Endothelial cell of umbilical vein (primary cell): ENCODE measurements around the gene ERLEC1. TPM values are rescaled to one million over a fixed set of nuclear protein-coding genes. Genes with fewer than 3 reads are reported as not detected.

Experiments
- BruUV-seq: library from RNA; stranded (reverse); fragments of 400-500 nt; replicated peaks from 2 replicates; lab custom pipeline; 2021; lab: Mats Ljungman, UMichigan
- CTCF ChIA-PET: fragments of 300-600, 350-600 bp; sonication (Branson Sonifier 250); formaldehyde crosslinking; loops from one replicate; lab custom pipeline; 2021; ENCODE audit warnings: antibody characterized with exemption, inconsistent platforms; lab: Charles Lee
- POLR2A ChIA-PET: fragments of 300-600, 350-600 bp; sonication (Branson Sonifier 250); formaldehyde crosslinking; loops from one replicate; lab custom pipeline; 2021; ENCODE audit warnings: antibody characterized with exemption, inconsistent platforms; lab: Charles Lee
- DNase-seq: peaks from one replicate; pipeline ENCODE4 v3.0.0-alpha.2; 2011; ENCODE audit warnings: low read depth, low spot score
- FAIRE-seq: peaks from 2 replicates; lab custom pipeline; 2011; peaks lifted over from hg19 to GRCh38; lab: Jason Lieb, UNC
- H2AFZ ChIP-seq: 2 replicates; pipeline ENCODE4 v1.6.0; 2012; ENCODE audit warnings: low read depth, low read length, control low read depth, inconsistent platforms
- H3K27ac ChIP-seq: 2 replicates; pipeline ENCODE4 v1.5.1; 2011; ENCODE audit warnings: low read depth, mild to moderate bottlenecking, control low read depth, low read length, moderate library complexity; ENCODE audit not compliant: insufficient read depth
- H3K27me3 ChIP-seq, 2 experiments: 2 replicates each; pipeline versions ENCODE4 v1.6.0 to v1.6.1; 2011; ENCODE audit warnings: low read length in 2 of 2, mixed read lengths in 1 of 2; ENCODE audit not compliant: control insufficient read depth in 2 of 2, insufficient read depth in 2 of 2
- H3K36me3 ChIP-seq, 2 experiments: 2 replicates in 1 of 2; 3 replicates in 1 of 2; pipeline ENCODE4 v1.5.1; 2011; ENCODE audit warnings: low read length in 2 of 2, mild to moderate bottlenecking in 1 of 2, moderate library complexity in 1 of 2; ENCODE audit not compliant: control insufficient read depth in 2 of 2, insufficient read depth in 2 of 2; ENCODE audit errors: extremely low read depth in 1 of 2
- H3K4me1 ChIP-seq: 3 replicates; pipeline ENCODE4 v1.5.1; 2011; ENCODE audit warnings: mild to moderate bottlenecking, low read length; ENCODE audit not compliant: control insufficient read depth, insufficient read depth; ENCODE audit errors: extremely low read depth
- H3K4me2 ChIP-seq: 2 replicates; pipeline ENCODE4 v1.6.1; 2011; ENCODE audit warnings: low read length, control low read depth, mixed read lengths; ENCODE audit not compliant: insufficient read depth
- H3K4me3 ChIP-seq, 3 experiments: fragments of 200-600 bp in 1 of 3; sonication (generic), shearing (Covaris generic) in 1 of 3; replicated peaks in 1 of 3; 2 replicates each; pipeline ENCODE4 v1.5.1; 2011 to 2016; ENCODE audit warnings: control low read depth in 3 of 3, low read length in 3 of 3, mild to moderate bottlenecking in 2 of 3, inconsistent platforms in 1 of 3, low read depth in 1 of 3, moderate library complexity in 1 of 3; ENCODE audit not compliant: insufficient read depth in 1 of 3
- H3K79me2 ChIP-seq: 2 replicates; pipeline ENCODE4 v1.6.0; 2012; ENCODE audit warnings: low read length, inconsistent platforms; ENCODE audit not compliant: control insufficient read depth, insufficient read depth
- H3K9ac ChIP-seq: replicated peaks from 2 replicates; pipeline ENCODE3; 2011; ENCODE audit warnings: low read length, control low read depth; ENCODE audit not compliant: insufficient read depth; ENCODE audit errors: extremely low read depth
- H3K9me1 ChIP-seq: replicated peaks from 3 replicates; pipeline ENCODE4 v1.6.0; 2011; ENCODE audit warnings: mild to moderate bottlenecking, low read length; ENCODE audit not compliant: control insufficient read depth, insufficient read depth; ENCODE audit errors: extremely low read depth
- H3K9me3 ChIP-seq: replicated peaks from 2 replicates; pipeline ENCODE4 v1.5.1; 2012; ENCODE audit warnings: low read length, inconsistent platforms; ENCODE audit not compliant: control insufficient read depth, insufficient read depth
- H4K20me1 ChIP-seq: replicated peaks from 2 replicates; pipeline ENCODE3; 2011; ENCODE audit warnings: mild to moderate bottlenecking, low read length; ENCODE audit not compliant: control insufficient read depth, insufficient read depth; ENCODE audit errors: extremely low read depth
- CTCF ChIP-seq, 2 donors: IDR thresholded peaks; 1 replicate in 1 of 2; 2 replicates in 1 of 2; pipeline ENCODE4 v1.5.1; 2011; ENCODE audit warnings: low read length in 2 of 2, mild to moderate bottlenecking in 2 of 2, moderate library complexity in 2 of 2, control low read depth in 1 of 2, inconsistent platforms in 1 of 2, low read depth in 1 of 2; ENCODE audit not compliant: insufficient read depth in 1 of 2; ENCODE audit errors: extremely low read depth in 1 of 2
- EZH2 ChIP-seq: IDR thresholded peaks from 2 replicates; pipeline ENCODE4 v1.6.1; 2012; ENCODE audit warnings: borderline replicate concordance, low read depth, mild to moderate bottlenecking, moderate library complexity, low read length, inconsistent platforms; ENCODE audit not compliant: severe bottlenecking
- FOS ChIP-seq: IDR thresholded peaks from 2 replicates; pipeline ENCODE4 v1.6.1; 2011; ENCODE audit warnings: mild to moderate bottlenecking, low read length, moderate library complexity, borderline replicate concordance; ENCODE audit not compliant: insufficient read depth
- GATA2 ChIP-seq: IDR thresholded peaks from 2 replicates; pipeline ENCODE4 v1.7.0; 2011; ENCODE audit warnings: low read depth, mild to moderate bottlenecking, moderate library complexity, mixed read lengths, low read length; ENCODE audit not compliant: insufficient read length, insufficient read depth
- JUN ChIP-seq: IDR thresholded peaks from 2 replicates; pipeline ENCODE4 v1.6.1; 2011; ENCODE audit warnings: borderline replicate concordance, low read depth; ENCODE audit not compliant: insufficient read length, insufficient read depth
- MAX ChIP-seq: IDR thresholded peaks from 2 replicates; pipeline ENCODE4 v1.6.1; 2011; ENCODE audit not compliant: insufficient read depth, insufficient read length
- MYC ChIP-seq: IDR thresholded peaks from one replicate; pipeline ENCODE4 v1.6.1; 2011; ENCODE audit warnings: mild to moderate bottlenecking, low read depth, low read length
- POLR2A ChIP-seq: IDR thresholded peaks from 2 replicates; pipeline ENCODE4 v1.6.1; 2012; ENCODE audit warnings: low read depth, mild to moderate bottlenecking, control low read depth, low read length
- POLR2AphosphoS5 ChIP-seq: IDR thresholded peaks from 2 replicates; pipeline ENCODE4 v1.6.1; 2012; ENCODE audit warnings: low read depth, mild to moderate bottlenecking, control low read depth, low read length, moderate library complexity; ENCODE audit not compliant: insufficient read depth
- dilution Hi-C: fragments of 300-500 bp; cut with MboI; formaldehyde crosslinking; loops from one replicate; pipeline ENCODE4 v1.15.0; 2019; ENCODE audit warnings: low sequenced_read_pairs; ENCODE audit not compliant: extremely low pct_ligation_motif_present
- intact Hi-C: fragments of 100-400 bp; cut with micrococcal nuclease; formaldehyde crosslinking; loops from one replicate; pipeline ENCODE4 v1.10.0; 2022
- polyA plus RNA-seq, 4 experiments: library from polyadenylated mRNA; depleted of rRNA in 3 of 4; stranded (reverse) in 3 of 4; unstranded in 1 of 4; fragments of >200 nt; gene quantifications; 2 replicates each; pipeline versions ENCODE4 v1.2.1 to v1.2.3, GENCODE V29; 2011 to 2012; ENCODE audit warnings: missing spikeins in 1 of 4
- total RNA-seq: library from RNA; stranded (reverse); gene quantifications from 2 replicates; pipeline ENCODE4 v1.2.3, GENCODE V29; 2021

Gene ERLEC1
- total and polyA plus RNA-seq, 2 donors (not counting 3 experiments of a cell fraction or from before 2014, with no cell fraction given), result 23.1 to 37.6 TPM

DNA sequence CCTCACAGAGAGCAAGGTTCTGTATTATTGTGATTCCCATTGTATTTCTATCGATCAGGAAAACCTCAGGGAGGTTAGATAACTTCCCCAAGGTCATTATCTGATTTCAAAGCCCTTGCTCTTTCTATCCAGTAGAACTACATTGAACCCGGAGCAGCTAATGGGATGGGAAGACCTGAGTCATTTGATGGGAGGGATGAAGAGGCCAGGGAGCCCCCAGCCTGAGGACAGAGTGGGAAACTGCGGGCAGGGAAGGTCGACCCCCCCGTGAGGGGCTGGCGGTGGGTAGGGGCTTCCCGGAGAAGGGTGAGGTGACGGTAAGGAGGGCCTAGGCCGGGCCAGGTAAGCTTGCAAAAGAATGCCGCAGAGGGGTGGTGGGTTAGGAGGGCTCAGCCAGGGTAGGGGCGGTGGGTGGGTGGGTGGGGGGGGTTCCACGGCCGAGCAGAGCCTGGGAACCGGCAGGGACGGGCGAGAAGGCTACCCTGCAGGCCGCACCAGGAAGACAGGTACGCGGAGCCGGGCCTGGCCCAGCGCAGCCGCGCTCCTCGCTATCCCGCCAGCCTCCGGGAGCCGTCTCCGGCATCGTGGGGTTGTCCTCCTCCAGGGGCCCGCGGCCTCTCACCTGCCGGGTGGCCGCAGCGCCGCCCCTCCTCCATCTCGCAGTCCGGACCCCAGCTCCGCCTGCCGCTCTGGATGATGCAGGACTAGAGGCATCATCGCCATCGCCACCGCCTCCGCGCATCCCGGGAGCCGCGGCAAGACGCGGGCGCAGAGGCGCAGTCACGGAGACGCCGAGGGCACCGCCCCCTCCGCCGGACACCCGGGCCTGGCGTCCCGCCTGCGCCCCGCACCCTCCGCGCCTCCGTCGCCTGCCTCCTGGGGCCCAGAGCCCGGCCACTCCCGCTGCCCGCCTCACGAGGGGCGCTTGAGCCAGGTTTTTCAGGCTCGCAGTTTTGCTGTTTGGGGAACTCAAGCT, 72.7 kb downstream of the ERLEC1 start, which contains the start of gene GPR75:
Gene GPR75 (minus strand): TSS at position 762 of the 976 bp plus-strand sequence. CDS start 5,211 bp downstream, outside the sequence.
- H3K4me1 ChIP-seq, result no peaks in the 10 kb centered on the region
- CTCF ChIA-PET, result no interaction called here
- DNase-seq (no peak), FAIRE-seq (no peak)
- dilution Hi-C loops, result no loop called here
- H3K9me3 ChIP-seq, result no peaks in the 10 kb centered on the region
- H3K36me3 ChIP-seq, result peaks cover 0 to 1% of the 10 kb centered on the region in 2 experiments
- H3K4me3 ChIP-seq, result peak within 1 kb of the TSS in 1 of 3 experiments; percentile 29
- TF ChIP-seq GATA2 (no peak), MAX (no peak)
- POLR2A ChIA-PET, result no interaction called here
- H4K20me1 ChIP-seq, result no peaks in the 10 kb centered on the region
- no peaks in the 10 kb centered on the region for H3K27me3 ChIP-seq
- intact Hi-C loops, result no loop called here
- no peak within 1 kb of the TSS for H3K9ac ChIP-seq
- H3K4me2 ChIP-seq, result peak within 1 kb of the TSS; percentile 35
- no peaks in the 10 kb centered on the region for H3K79me2 ChIP-seq
- BruUV-seq, result no TSS peak
- H3K27ac ChIP-seq, result no peak within 1 kb of the TSS
- H2AFZ ChIP-seq, result no peak within 1 kb of the TSS
- H3K9me1 ChIP-seq, result no peaks in the 10 kb centered on the region

DNA sequence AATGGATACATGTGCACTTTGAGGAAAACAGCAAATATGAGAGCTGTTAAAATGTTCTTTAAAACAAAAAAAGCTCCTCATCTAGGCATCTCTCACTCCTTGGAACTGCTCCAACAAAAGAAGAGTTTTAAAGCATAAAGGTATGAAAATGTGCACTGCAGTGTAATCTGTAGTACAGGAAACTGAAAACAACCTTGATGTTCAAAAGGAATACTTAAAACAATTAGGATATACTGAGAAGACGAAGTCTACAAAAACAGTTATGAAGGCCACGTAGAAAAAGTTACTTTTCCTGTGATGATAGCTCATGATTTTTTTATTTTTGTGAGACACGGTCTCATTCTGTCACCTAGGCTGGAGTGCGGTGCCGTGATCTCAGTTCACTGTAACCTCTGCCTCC, 75.0 kb downstream of the ERLEC1 start:
- H2AFZ ChIP-seq, result no peak overlapping the region
- H3K4me2 ChIP-seq, result no peak overlapping the region
- H3K4me3 ChIP-seq, result no peak overlapping the region
- no peaks in the 10 kb centered on the region for H3K4me1 ChIP-seq
- H4K20me1 ChIP-seq, result no peaks in the 10 kb centered on the region
- intact Hi-C loops (no loop called here), dilution Hi-C loops (no loop called here)
- TF ChIP-seq JUN (no peak), MYC (no peak), POLR2AphosphoS5 (no peak), EZH2 (no peak), FOS (no peak), MAX (no peak), GATA2 (no peak), POLR2A (no peak), CTCF (IDR thresholded peaks at IDR 0.05; ENCODE audit: extremely low read depth in 1 of 2, insufficient read depth in 1 of 2, low read depth in 1 of 2, low read length in 2 of 2) (no peak)
- FAIRE-seq (no peak), DNase-seq (no peak)
- no peaks in the 10 kb centered on the region for H3K9me3 ChIP-seq
- CTCF ChIA-PET, result interaction anchor here (1.1 kb wide), 1 partner anchor 41 kb away, joined by 3 read pairs; no protein-coding TSS in a partner anchor
- peaks cover 7 to 12% of the 10 kb centered on the region in 2 experiments for H3K36me3 ChIP-seq
- H3K9ac ChIP-seq, result no peak overlapping the region
- H3K27me3 ChIP-seq, result no peaks in the 10 kb centered on the region
- POLR2A ChIA-PET, result no interaction called here
- no TSS peak for BruUV-seq
- no peaks in the 10 kb centered on the region for H3K79me2 ChIP-seq
- no peaks in the 10 kb centered on the region for H3K9me1 ChIP-seq
- no peak overlapping the region for H3K27ac ChIP-seq
